GM13977 (cell line): ENCODE data around the gene ATPAF1.

Source experiments
- DNase-seq: peaks from one replicate; pipeline ENCODE4 v3.0.0; 2012; ENCODE audit warnings: low spot score
- CTCF ChIP-seq: IDR thresholded peaks from 2 replicates; pipeline ENCODE4 v1.5.1; 2012; ENCODE audit warnings: mild to moderate bottlenecking, control low read depth; ENCODE audit not compliant: insufficient read depth; ENCODE audit errors: extremely low read depth, missing control alignments
- in situ Hi-C: fragments of 300-500 bp; cut with MboI; formaldehyde crosslinking; loops from one replicate; pipeline ENCODE4 v1.12.0; 2022; ENCODE audit warnings: low sequenced_read_pairs, low pct_unique_long_range_greater_than_20kb, mixed read lengths, inconsistent platforms; ENCODE audit not compliant: unreplicated experiment

ATPAF1 gene

DNA sequence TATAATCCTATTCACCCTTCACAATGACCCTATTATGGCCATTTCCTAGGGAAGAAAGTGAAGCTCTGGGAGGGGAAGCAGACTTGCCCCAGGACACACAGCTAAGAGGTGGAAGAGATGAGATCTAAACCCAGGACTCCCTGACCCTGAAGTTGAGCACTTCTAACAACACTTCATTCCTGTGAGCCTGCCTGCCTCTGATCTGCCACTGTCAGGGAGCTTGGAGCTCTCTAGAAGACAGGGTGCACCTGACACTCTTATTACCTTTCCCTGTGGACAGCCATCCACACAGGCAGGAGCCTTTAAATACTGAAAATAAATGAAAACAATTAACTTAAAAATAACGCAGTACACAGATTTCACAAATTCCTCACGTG is 64.7 kb downstream of the ATPAF1 start:
- in situ Hi-C loops = no loop called here

GRCh38 chr1:46601257-46602007 is 66.7 kb downstream of the ATPAF1 start:
- no peak for DNase-seq
- in situ Hi-C loops = no loop called here
- no peak for TF ChIP-seq CTCF

More for the DNA sequence above, 64.7 kb downstream of the ATPAF1 start:
- DNase-seq = no peak
- no peak for TF ChIP-seq CTCF

DNA sequence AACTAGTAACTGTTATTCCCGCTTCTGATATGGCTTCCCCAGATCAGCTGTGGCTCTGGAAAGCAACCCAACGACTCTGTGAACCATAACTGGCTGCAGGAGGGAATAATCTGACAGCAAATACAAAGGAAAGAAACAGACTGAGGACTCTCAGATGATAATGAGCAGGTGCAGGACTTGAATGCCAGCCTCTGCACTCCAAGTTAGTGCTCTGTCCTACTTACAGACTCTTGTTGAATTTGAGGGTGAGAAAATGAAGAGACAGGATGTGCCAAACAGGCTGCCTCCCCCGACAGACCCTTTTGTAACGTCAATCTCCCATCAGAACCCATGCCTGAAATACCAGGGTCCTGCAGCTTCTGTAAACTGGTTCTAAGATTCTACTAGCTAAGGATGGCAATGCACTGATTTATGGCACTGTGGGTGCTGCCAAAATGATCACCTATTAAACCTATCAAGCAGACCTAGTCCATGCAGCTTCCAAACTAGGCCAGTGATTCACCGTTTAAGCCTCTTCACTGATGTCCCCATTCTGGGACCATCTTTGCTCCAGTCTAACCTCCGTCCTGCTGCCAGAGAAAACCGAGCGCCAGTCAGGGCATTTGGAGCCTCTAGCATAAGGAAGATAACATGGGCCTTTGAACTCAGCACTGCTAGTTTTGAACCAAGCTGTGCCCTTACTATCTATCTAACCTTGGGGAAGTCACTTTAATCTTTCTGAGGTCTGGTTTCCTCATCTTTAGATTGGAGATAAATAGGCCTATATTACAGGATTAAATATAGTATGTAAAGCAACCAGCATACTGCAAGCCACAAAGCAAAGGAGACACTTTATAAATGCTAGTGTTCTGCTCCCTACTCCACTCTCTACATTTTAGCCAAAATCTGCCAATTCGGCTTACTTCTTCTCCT is 68.8 kb downstream of the ATPAF1 start:
- TF ChIP-seq CTCF = no peak
- DNase-seq = no peak
- in situ Hi-C loops = no loop called here

- in situ Hi-C loops = no loop called here
- TF ChIP-seq CTCF = no peak
- DNase-seq = no peak
Observed at GRCh38 chr1:46596846-46597245, 71.3 kb downstream of the ATPAF1 start.

DNA sequence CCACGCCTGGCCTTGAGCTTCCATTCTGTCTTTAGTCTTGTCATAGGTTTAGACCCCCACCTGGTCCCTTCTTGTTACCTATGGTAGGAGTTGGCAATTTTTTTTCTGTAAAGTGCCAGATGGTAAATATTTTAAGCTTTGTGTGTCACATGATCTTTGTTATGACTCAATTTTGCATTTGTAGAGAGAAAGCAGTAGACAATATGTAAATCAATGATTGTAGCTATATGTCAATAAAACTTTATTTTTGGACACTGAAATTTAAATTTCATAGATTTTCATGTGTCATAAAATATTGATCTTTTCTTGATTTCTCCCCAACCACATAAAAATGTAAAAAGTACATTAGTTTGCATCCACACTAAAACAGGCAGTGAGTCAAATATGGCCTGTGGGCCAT is 72.1 kb downstream of the ATPAF1 start:
- no peak for TF ChIP-seq CTCF
- DNase-seq = no peak
- in situ Hi-C loops = no loop called here

- in situ Hi-C loops = no loop called here
- no peak for TF ChIP-seq CTCF
- no peak for DNase-seq
Observed at GRCh38 chr1:46595127-46595526, 73.0 kb downstream of the ATPAF1 start.
